MG63 (cell line): Measurements from ENCODE around the gene TMEM190. TPM values are rescaled to one million over a fixed set of nuclear protein-coding genes. Genes with fewer than 3 reads are reported as not detected.
"Not testable (repeated sequence)": the region's sequence is repeated elsewhere in the genome, so short reads cannot be mapped to it uniquely, and the experiment has no call there.

Experiments used
- DNase-seq: peaks from one replicate; pipeline ENCODE4 v3.0.0-alpha.2; 2020
- H3K27me3 ChIP-seq: fragments of 250-450 bp; sonication (Bioruptor Pico); 2 replicates; pipeline ENCODE4 v1.5.1; 2020; ENCODE audit warnings: mild to moderate bottlenecking, moderate library complexity
- H3K36me3 ChIP-seq: fragments of 250-450 bp; sonication (Bioruptor Pico); 2 replicates; pipeline ENCODE4 v1.5.1; 2020; ENCODE audit warnings: mild to moderate bottlenecking, moderate library complexity
- H3K4me3 ChIP-seq: fragments of 250-450 bp; sonication (Bioruptor Pico); 2 replicates; pipeline ENCODE4 v1.5.1; 2020; ENCODE audit warnings: mild to moderate bottlenecking, moderate library complexity
- H3K9me3 ChIP-seq: fragments of 250-450 bp; sonication (Bioruptor Pico); 2 replicates; pipeline ENCODE4 v1.5.1; 2020; ENCODE audit warnings: mild to moderate bottlenecking, moderate library complexity
- total RNA-seq: library from RNA; depleted of rRNA; stranded (reverse); fragments of >200 nt; shearing (Covaris generic); gene quantifications from 2 replicates; pipeline ENCODE4 v1.2.3, GENCODE V29; 2014; ENCODE audit warnings: low replicate concordance

The TMEM190 gene
- total RNA-seq, 1 experiment from 2014 or later: not detected

- no peak for DNase-seq
- H3K27me3 ChIP-seq: no peaks in the 10 kb centered on the region
- no peaks in the 10 kb centered on the region for H3K9me3 ChIP-seq
- no peak overlapping the region for H3K4me3 ChIP-seq
- peaks cover 40% of the 10 kb centered on the region for H3K36me3 ChIP-seq
Measured at GRCh38 chr19:55392820-55393761, 16.5 kb downstream of the TMEM190 start.

- no peak for DNase-seq
Measured at GRCh38 chr19:55398200-55398925, 21.7 kb downstream of the TMEM190 start.

GRCh38 chr19:55400281-55401087 lies 23.9 kb downstream of the TMEM190 start:
- Histone ChIP-seq H3K27me3 (no peaks in the 10 kb centered on the region), H3K4me3 (no peak overlapping the region), H3K36me3 (peaks cover 58% of the 10 kb centered on the region), H3K9me3 (no peaks in the 10 kb centered on the region)
- no peak for DNase-seq

More at GRCh38 chr19:55398200-55398925, 21.7 kb downstream of the TMEM190 start:
- Histone ChIP-seq H3K36me3 (peaks cover 37% of the 10 kb centered on the region), H3K27me3 (no peaks in the 10 kb centered on the region), H3K9me3 (no peaks in the 10 kb centered on the region), H3K4me3 (no peak overlapping the region)

- H3K36me3 ChIP-seq: peaks cover 67% of the 10 kb centered on the region
- not testable (repeated sequence) for DNase-seq, H3K4me3 ChIP-seq, H3K9me3 ChIP-seq, H3K27me3 ChIP-seq
Measured at GRCh38 chr19:55401390-55401789, 24.8 kb downstream of the TMEM190 start.

GRCh38 chr19:55402509-55402908 lies 25.9 kb downstream of the TMEM190 start:
- no peak for DNase-seq
- Histone ChIP-seq H3K36me3 (peaks cover 75% of the 10 kb centered on the region), H3K9me3 (no peaks in the 10 kb centered on the region), H3K4me3 (no peak overlapping the region), H3K27me3 (no peaks in the 10 kb centered on the region)

GRCh38 chr19:55405638-55406037 lies 29.0 kb downstream of the TMEM190 start:
- Histone ChIP-seq H3K27me3 (no peaks in the 10 kb centered on the region), H3K4me3 (peak overlapping the region; percentile 98), H3K36me3 (peaks cover 64% of the 10 kb centered on the region), H3K9me3 (no peaks in the 10 kb centered on the region)
- DNase-seq: no peak

GRCh38 chr19:55406091-55406825 lies 29.6 kb downstream of the TMEM190 start:
- no peak for DNase-seq
- no peaks in the 10 kb centered on the region for H3K27me3 ChIP-seq
- H3K36me3 ChIP-seq: peaks cover 58% of the 10 kb centered on the region
- peak overlapping the region; percentile 98 for H3K4me3 ChIP-seq
- no peaks in the 10 kb centered on the region for H3K9me3 ChIP-seq

- DNase-seq: peak; percentile 48
- Histone ChIP-seq H3K36me3 (peaks cover 52% of the 10 kb centered on the region), H3K9me3 (no peaks in the 10 kb centered on the region), H3K4me3 (peak overlapping the region; percentile 98), H3K27me3 (no peaks in the 10 kb centered on the region)
Measured at GRCh38 chr19:55406826-55407549, 30.4 kb downstream of the TMEM190 start.

GRCh38 chr19:55407550-55407799 lies 30.8 kb downstream of the TMEM190 start, which contains the start of gene UBE2S:
TSS of gene UBE2S (minus strand) at chr19:55407788. CDS start at chr19:55407589, 199 bp downstream.
- H3K27me3 ChIP-seq, DNase-seq, H3K9me3 ChIP-seq: not testable (repeated sequence)
- Histone ChIP-seq H3K4me3 (peak within 1 kb of the TSS; percentile 98), H3K36me3 (peaks cover 47% of the 10 kb centered on the region)

GRCh38 chr19:55407800-55408532 lies 31.3 kb downstream of the TMEM190 start:
- Histone ChIP-seq H3K4me3 (peak overlapping the region; percentile 98), H3K9me3 (no peaks in the 10 kb centered on the region), H3K27me3 (no peaks in the 10 kb centered on the region), H3K36me3 (peaks cover 42% of the 10 kb centered on the region)
- DNase-seq: peak; percentile 99

GRCh38 chr19:55408533-55408872 lies 31.9 kb downstream of the TMEM190 start:
- Histone ChIP-seq H3K4me3 (peak overlapping the region; percentile 32), H3K36me3 (peaks cover 37% of the 10 kb centered on the region), H3K9me3 (no peaks in the 10 kb centered on the region), H3K27me3 (no peaks in the 10 kb centered on the region)
- DNase-seq: no peak

- H3K9me3 ChIP-seq, H3K27me3 ChIP-seq, H3K4me3 ChIP-seq, DNase-seq: not testable (repeated sequence)
- H3K36me3 ChIP-seq: peaks cover 30% of the 10 kb centered on the region
Measured at GRCh38 chr19:55409179-55409578, 32.6 kb downstream of the TMEM190 start.

GRCh38 chr19:55410168-55410567 lies 33.5 kb downstream of the TMEM190 start:
- H3K9me3 ChIP-seq: no peaks in the 10 kb centered on the region
- no peak overlapping the region for H3K4me3 ChIP-seq
- DNase-seq: no peak
- no peaks in the 10 kb centered on the region for H3K27me3 ChIP-seq
- H3K36me3 ChIP-seq: peaks cover 20% of the 10 kb centered on the region

- Histone ChIP-seq H3K9me3 (no peaks in the 10 kb centered on the region), H3K27me3 (no peaks in the 10 kb centered on the region), H3K4me3 (no peak overlapping the region), H3K36me3 (no peaks in the 10 kb centered on the region)
- DNase-seq: peak; percentile 72
Measured at GRCh38 chr19:55418185-55418584, 41.6 kb downstream of the TMEM190 start.

- Histone ChIP-seq H3K27me3 (peaks cover 2% of the 10 kb centered on the region; the same call in 1 of the 2 replicates), H3K4me3 (no peak overlapping the region), H3K36me3 (no peaks in the 10 kb centered on the region), H3K9me3 (no peaks in the 10 kb centered on the region)
- DNase-seq: no peak
Measured at GRCh38 chr19:55419103-55419502, 42.5 kb downstream of the TMEM190 start.
